PC-3 (cell line): ENCODE data around the gene KAZN.

Experiments used
- EZH2 ChIP-seq: fragments of 300-600 bp; sonication (generic); IDR thresholded peaks from one replicate; pipeline ENCODE4 v1.6.1; 2017; ENCODE audit warnings: antibody characterized with exemption, mild to moderate bottlenecking, low read length; ENCODE audit not compliant: unreplicated experiment
- EZH2phosphoT487 ChIP-seq: fragments of 300-600 bp; sonication (generic); IDR thresholded peaks from 2 replicates; pipeline ENCODE4 v1.6.1; 2018; ENCODE audit warnings: mild to moderate bottlenecking, antibody characterized with exemption, low read length, borderline replicate concordance
- TF ChIP-seq, protein P1 (sequence below): fragments of 300-600 bp; sonication (generic); conservative IDR thresholded peaks from 2 replicates; pipeline ENCODE4 v1.5.1; 2017; ENCODE audit warnings: antibody characterized with exemption, low read depth, mild to moderate bottlenecking, low read length

DNA sequence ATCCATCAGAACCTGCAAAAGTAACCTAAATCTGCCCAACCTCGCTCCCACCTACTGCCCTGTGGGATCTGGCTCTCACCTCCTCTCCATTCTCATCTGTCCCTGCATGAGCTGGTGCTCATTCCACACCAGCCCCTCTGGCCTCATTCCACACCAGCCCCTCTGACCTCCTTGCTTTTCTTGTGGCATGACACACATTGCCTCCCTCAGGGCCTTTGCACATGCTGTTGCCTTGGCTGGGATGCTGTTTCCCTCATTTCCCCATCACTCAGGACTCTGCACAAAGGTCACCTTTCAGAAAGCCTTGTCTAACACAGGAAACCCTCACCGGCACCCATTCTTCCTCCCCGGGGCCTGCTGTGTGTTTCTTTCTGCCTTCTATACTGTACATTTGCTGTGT, 197.1 kb downstream of the KAZN start:
- TF ChIP-seq, protein P1, sequence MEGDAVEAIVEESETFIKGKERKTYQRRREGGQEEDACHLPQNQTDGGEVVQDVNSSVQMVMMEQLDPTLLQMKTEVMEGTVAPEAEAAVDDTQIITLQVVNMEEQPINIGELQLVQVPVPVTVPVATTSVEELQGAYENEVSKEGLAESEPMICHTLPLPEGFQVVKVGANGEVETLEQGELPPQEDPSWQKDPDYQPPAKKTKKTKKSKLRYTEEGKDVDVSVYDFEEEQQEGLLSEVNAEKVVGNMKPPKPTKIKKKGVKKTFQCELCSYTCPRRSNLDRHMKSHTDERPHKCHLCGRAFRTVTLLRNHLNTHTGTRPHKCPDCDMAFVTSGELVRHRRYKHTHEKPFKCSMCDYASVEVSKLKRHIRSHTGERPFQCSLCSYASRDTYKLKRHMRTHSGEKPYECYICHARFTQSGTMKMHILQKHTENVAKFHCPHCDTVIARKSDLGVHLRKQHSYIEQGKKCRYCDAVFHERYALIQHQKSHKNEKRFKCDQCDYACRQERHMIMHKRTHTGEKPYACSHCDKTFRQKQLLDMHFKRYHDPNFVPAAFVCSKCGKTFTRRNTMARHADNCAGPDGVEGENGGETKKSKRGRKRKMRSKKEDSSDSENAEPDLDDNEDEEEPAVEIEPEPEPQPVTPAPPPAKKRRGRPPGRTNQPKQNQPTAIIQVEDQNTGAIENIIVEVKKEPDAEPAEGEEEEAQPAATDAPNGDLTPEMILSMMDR, result no peak
- TF ChIP-seq EZH2, result no peak
- no peak for TF ChIP-seq EZH2phosphoT487
